Neural crest cell (in vitro differentiated cells): Measurements from ENCODE around the gene EIPR1. TPM values are rescaled to one million over a fixed set of nuclear protein-coding genes. Genes with fewer than 3 reads are reported as not detected.

ENCODE experiments used
- DNase-seq: peaks from one replicate; pipeline ENCODE4 v3.0.0; 2021; ENCODE audit warnings: low read depth, mixed read lengths, low spot score
- H3K27ac Mint-ChIP-seq: one replicate; pipeline ENCODE4 v1.8.0; 2021; ENCODE audit warnings: mild to moderate bottlenecking, mixed read lengths; ENCODE audit not compliant: unreplicated experiment
- H3K27me3 Mint-ChIP-seq: 2 replicates; pipeline ENCODE4 v1.8.0; 2021; ENCODE audit warnings: low read depth, mild to moderate bottlenecking, mixed read lengths
- H3K36me3 Mint-ChIP-seq: 2 replicates; pipeline ENCODE4 v1.8.0; 2021; ENCODE audit warnings: low read depth, mild to moderate bottlenecking, mixed read lengths
- H3K4me1 Mint-ChIP-seq: 2 replicates; pipeline ENCODE4 v1.8.0; 2021; ENCODE audit warnings: mixed read lengths
- H3K4me3 Mint-ChIP-seq: one replicate; pipeline ENCODE4 v1.8.0; 2021; ENCODE audit warnings: mild to moderate bottlenecking, mixed read lengths
- H3K9me3 Mint-ChIP-seq: 2 replicates; pipeline ENCODE4 v1.8.0; 2021; ENCODE audit warnings: mixed read lengths
- total RNA-seq: library from RNA; stranded (reverse); gene quantifications from 2 replicates; pipeline ENCODE4 v1.2.1, GENCODE V29; 2021
- TF ChIP-seq, protein P1 (sequence below): fragments of 200-600 bp; sonication (generic); conservative IDR thresholded peaks from 2 replicates; pipeline ENCODE4 v1.5.0; 2021; ENCODE audit warnings: antibody characterized with exemption, mild to moderate bottlenecking

Gene EIPR1
- total RNA-seq, 1 donor from 2014 or later: 33.0 TPM

DNA sequence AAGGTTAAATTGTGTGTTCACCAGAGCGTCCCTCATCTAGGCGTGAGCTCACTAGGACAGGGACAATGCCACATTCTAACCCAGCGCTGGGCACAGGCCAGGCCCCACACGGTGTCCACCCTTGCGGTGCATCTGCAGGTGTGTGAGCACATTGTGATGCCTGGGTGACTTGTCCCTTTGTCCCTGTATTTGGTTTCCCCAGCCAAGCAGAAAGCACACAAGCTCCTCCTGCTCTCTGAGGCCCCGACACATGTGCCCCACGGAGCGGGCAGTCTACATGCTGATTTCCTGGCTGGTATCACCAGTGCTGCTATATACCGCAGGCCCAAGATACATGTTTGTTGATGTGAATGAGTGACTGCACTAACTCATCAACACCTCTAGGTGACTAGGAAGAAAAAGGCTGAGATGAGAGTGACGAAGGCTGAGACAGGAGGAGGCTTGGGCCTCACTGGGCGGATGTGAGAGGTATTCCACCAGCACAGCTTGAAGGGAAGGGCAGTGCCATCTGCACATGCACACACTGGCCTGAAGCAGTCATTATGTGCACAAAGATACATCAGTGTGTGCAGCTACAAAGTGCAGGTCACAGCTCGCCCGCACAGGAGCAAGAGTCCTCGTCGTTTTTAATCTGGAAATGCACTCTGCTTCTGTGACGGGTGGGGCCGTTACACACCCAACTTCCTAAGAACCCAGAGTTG is 205.9 kb downstream of the EIPR1 start:
- Mint-ChIP-seq H3K27me3 (no peaks in the 10 kb centered on the region), H3K27ac (no peak overlapping the region), H3K4me1 (peaks cover 17% of the 10 kb centered on the region), H3K4me3 (no peak overlapping the region), H3K36me3 (peaks cover 4% of the 10 kb centered on the region), H3K9me3 (no peaks in the 10 kb centered on the region)
- TF ChIP-seq, protein P1, sequence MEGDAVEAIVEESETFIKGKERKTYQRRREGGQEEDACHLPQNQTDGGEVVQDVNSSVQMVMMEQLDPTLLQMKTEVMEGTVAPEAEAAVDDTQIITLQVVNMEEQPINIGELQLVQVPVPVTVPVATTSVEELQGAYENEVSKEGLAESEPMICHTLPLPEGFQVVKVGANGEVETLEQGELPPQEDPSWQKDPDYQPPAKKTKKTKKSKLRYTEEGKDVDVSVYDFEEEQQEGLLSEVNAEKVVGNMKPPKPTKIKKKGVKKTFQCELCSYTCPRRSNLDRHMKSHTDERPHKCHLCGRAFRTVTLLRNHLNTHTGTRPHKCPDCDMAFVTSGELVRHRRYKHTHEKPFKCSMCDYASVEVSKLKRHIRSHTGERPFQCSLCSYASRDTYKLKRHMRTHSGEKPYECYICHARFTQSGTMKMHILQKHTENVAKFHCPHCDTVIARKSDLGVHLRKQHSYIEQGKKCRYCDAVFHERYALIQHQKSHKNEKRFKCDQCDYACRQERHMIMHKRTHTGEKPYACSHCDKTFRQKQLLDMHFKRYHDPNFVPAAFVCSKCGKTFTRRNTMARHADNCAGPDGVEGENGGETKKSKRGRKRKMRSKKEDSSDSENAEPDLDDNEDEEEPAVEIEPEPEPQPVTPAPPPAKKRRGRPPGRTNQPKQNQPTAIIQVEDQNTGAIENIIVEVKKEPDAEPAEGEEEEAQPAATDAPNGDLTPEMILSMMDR: no peak
- DNase-seq: no peak

DNA sequence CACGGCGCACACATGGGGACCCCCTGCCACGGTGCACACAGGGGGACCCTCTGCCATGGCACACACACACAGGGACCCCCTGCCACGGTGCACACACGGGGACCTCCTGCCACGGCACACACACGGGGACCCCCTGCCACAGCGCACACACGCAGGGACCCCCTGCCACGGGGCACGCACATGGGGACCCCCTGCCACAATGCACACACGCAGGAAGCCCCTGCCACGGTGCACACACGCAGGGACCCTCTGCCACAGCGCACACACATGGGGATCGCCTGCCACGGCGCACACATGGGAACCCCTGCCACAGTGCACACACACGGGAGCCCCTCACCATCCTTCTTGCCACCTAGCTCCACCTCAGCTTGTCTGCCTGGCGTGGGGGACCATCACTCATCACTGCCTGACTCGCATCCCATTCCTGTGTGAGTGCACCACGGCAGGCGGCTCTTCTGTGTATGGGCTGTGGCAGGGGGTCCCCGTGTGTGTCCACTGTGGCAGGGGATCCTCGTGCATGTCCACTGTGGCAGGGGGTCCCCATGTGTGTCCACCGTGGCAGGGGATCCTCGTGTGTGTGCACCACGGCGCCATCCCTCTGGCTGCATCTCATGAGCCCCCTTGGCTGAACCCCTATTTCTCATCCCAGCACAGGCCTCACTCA is 206.7 kb downstream of the EIPR1 start:
- TF ChIP-seq, protein P1: no peak
- no peak for DNase-seq
- peaks cover 17% of the 10 kb centered on the region for H3K4me1 Mint-ChIP-seq
- no peaks in the 10 kb centered on the region for H3K9me3 Mint-ChIP-seq
- peaks cover 4% of the 10 kb centered on the region for H3K36me3 Mint-ChIP-seq
- H3K4me3 Mint-ChIP-seq: no peak overlapping the region
- H3K27ac Mint-ChIP-seq: no peak overlapping the region
- H3K27me3 Mint-ChIP-seq: no peaks in the 10 kb centered on the region

DNA sequence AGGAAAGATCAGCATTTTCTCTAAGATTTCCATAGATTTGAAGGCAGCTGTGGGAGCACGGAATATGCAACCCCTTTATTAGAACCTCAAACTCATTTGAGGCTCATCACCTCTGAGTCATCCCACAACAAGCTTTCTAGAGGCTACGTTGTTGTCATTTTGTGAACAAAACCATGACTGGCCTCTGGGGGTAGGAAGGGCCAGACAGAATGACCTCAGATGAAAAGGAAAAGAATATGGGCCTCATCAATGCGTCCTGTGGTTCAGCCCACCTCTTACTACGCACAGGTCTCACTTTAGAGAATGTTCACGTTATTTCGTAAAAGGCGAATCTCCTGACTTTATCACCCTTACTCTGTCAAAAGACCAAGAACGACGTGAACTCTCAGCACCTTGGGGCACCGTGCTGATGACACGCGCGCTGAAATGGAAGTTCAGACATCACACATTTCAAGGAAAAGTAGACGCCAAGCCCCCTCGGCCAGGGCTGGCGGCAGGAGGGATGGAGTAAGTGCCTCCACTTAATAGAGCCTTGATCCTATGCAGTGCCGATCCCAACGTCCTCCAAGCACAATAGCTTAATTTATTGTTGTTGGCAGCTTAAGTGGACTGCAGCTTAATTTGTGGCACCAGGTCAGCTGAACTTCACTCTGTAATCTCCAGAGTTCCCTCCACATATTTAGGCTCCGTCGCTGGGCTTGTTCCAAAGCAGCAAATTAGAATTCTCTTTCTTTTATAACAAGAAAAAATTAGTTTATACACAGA is 208.3 kb downstream of the EIPR1 start:
- Mint-ChIP-seq H3K36me3 (peaks cover 10% of the 10 kb centered on the region), H3K4me1 (peaks cover 17% of the 10 kb centered on the region), H3K9me3 (peaks cover 4% of the 10 kb centered on the region), H3K4me3 (peak overlapping the region; percentile 21), H3K27ac (peak overlapping the region; percentile 62), H3K27me3 (no peaks in the 10 kb centered on the region)
- DNase-seq: no peak
- TF ChIP-seq, protein P1: no peak

DNA sequence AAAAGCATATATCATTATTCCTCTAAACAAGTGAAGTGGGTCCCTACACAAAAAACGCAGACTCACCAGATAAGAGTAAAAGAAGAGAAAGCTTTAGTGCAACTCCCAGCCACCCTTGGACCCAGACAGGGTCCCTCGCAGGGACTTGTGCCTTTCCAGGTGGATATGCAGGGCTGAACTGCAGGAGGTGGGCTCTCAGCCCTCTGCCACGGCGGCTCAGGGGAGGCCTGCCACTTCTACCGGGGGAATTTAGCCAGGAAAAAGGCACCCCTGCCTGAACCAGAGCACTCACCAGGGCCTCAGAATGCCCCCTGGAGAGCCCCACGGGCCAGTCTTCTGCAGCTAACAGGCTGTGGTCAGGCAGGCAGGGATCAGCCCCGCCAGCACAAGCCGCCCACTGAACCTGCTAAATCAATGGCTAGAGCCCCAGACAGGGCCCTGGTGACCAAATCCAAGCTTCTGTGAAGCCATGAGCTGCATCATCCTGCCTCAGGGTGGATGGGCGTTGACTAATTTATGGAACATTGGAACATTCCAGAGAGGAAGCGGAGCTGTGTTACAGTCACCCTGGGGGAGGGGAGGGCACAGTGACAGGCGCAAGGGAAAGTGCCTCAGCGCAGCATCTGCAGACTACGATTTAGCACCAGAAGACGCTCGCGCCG is 209.3 kb downstream of the EIPR1 start:
- H3K4me1 Mint-ChIP-seq: peaks cover 17% of the 10 kb centered on the region
- DNase-seq: no peak
- peaks cover 9% of the 10 kb centered on the region for H3K9me3 Mint-ChIP-seq
- no peaks in the 10 kb centered on the region for H3K27me3 Mint-ChIP-seq
- no peak overlapping the region for H3K27ac Mint-ChIP-seq
- TF ChIP-seq, protein P1: no peak
- H3K36me3 Mint-ChIP-seq: peaks cover 15% of the 10 kb centered on the region
- no peak overlapping the region for H3K4me3 Mint-ChIP-seq

DNA sequence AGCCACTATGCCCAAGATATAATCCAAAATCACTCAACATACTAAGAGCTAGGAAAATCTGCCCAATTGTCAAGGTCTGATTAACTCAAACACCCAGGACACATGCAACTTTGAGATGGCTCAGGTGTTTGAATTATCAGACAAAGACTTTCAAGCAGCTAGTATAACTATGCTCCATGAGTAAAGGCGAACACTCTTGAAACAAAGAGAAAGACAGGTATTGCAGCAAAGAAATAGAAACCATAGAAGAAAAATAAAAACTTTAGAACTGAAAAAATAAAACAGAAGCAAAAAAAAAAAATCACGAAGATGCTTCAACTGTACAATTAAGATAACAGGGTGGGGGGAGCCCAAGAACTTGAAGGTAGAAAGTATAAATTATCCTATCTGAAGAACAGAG is 214.2 kb downstream of the EIPR1 start:
- Mint-ChIP-seq H3K27me3 (no peaks in the 10 kb centered on the region), H3K9me3 (peaks cover 12% of the 10 kb centered on the region), H3K4me1 (peaks cover 6% of the 10 kb centered on the region), H3K27ac (no peak overlapping the region), H3K4me3 (no peak overlapping the region), H3K36me3 (peaks cover 32% of the 10 kb centered on the region)
- no peak for DNase-seq
- TF ChIP-seq, protein P1: no peak
